Pancreas (tissue), 10 donors: ENCODE measurements around the gene ADORA2A. TPM values are rescaled to one million over a fixed set of nuclear protein-coding genes. Genes with fewer than 3 reads are reported as not detected.

Source experiments
- ATAC-seq, 4 donors: fragments of 200-7000 bp; cut with Tn5 transposase; one replicate each; pipeline versions ENCODE4 v1.8.0 to v1.9.1; 2020; ENCODE audit warnings: mild to moderate bottlenecking in 4 of 4, moderate library complexity in 4 of 4
- DNase-seq, 6 donors: peaks; one replicate each; pipeline ENCODE4 v3.0.0-alpha.2; 2020
- FAIRE-seq: peaks from 2 replicates; lab custom pipeline; 2012; peaks lifted over from hg19 to GRCh38; lab: Jason Lieb, UNC
- H3K27ac ChIP-seq, 4 donors: fragments of 200-600 bp; sonication (generic); 1 replicate in 3 of 4; 2 replicates in 1 of 4; pipeline versions ENCODE4 v1.5.0 to v1.8.0; 2020
- H3K27me3 ChIP-seq, 4 donors: fragments of 200-600 bp; one replicate each; pipeline ENCODE4 v1.8.0; 2021
- H3K36me3 ChIP-seq, 3 donors: fragments of 200-600 bp; sonication (generic) in 1 of 3; one replicate each; pipeline versions ENCODE4 v1.5.0 to v1.8.0; 2020 to 2021
- H3K4me1 ChIP-seq, 3 donors: fragments of 200-600 bp; one replicate each; pipeline ENCODE4 v1.8.0; 2021
- H3K4me3 ChIP-seq, 4 donors: fragments of 200-600 bp; sonication (generic) in 2 of 4; one replicate each; pipeline versions ENCODE4 v1.5.0 to v1.8.0; 2020 to 2021
- H3K9me3 ChIP-seq, 4 donors: fragments of 200-600 bp; one replicate each; pipeline ENCODE4 v1.8.0; 2021
- CTCF ChIP-seq, 4 donors: fragments of 200-600 bp; sonication (generic) in 3 of 4; IDR thresholded peaks; one replicate each; pipeline versions ENCODE4 v1.5.0 to v1.8.0; 2021; ENCODE audit warnings: antibody characterized with exemption in 4 of 4
- WGBS, 2 donors: extraction: QIAGEN DNeasy Blood & Tissue Kit; methylation state at CpG; one replicate each; pipeline ENCODE4 v1.1.7; 2013; 5-methylcytosine and 5-hydroxymethylcytosine counted together
- intact Hi-C, 3 donors: fragments of 100-400 bp; cut with DNase I; formaldehyde crosslinking; loops; one replicate each; pipeline versions ENCODE4 v1.11.1 to v1.14.2; 2022
- polyA plus RNA-seq, 2 donors: library from polyadenylated mRNA; stranded (reverse); fragments of 200-250 nt; gene quantifications; one replicate each; pipeline ENCODE4 v1.2.3, GENCODE V29; 2013
- total RNA-seq, 6 donors: library from RNA; stranded (reverse); fragmentation: NEBNext Ultra II Directional in 4 of 6; extraction: Animal tissue kit (Norgen Biotek cat#: 25700) in 4 of 6; gene quantifications; one replicate each; pipeline versions ENCODE4 v1.2.1 to v1.2.4, GENCODE V29; 2021 to 2023
- donor health status: healthy with polysubstance abuse.
- donor health status: DM: no; HTN: no; CAD: no; lungs with moderate emphysema.
- donor health status: DM: no; HTN: no; CAD: no.
- donor health status: control.
- donor health status: control.
- donor health status: Bipolar disorder and iron deficiency.
- donor health status: DM: yes; HTN: yes; CAD: no.
- donor health status: DM: no; HTN: no; CAD: no.
- donor health status: DM: no; HTN: no; CAD: no.
- donor health status: DM: yes; HTN: yes; CAD: no.

ADORA2A gene
- total and polyA plus RNA-seq, 8 donors = 0.85 to 10.4 (median 1.6) TPM

- no peak overlapping the region for H3K27ac ChIP-seq
- 74 to 76% methylated on average over 22 of the region's 22 CpGs for WGBS, 2 donors
- no peaks in the 10 kb centered on the region for H3K27me3 ChIP-seq
- no peak for FAIRE-seq
- no peak overlapping the region for H3K4me3 ChIP-seq
- peak in 2 of 6 donors; percentile 60 to 86 for DNase-seq
- TF ChIP-seq CTCF (IDR thresholded peaks at IDR 0.05) = no peak
- H3K9me3 ChIP-seq = no peaks in the 10 kb centered on the region
- H3K4me1 ChIP-seq = no peaks in the 10 kb centered on the region
- ATAC-seq = peak in 2 of 4 donors; percentile 4 to 54
- intact Hi-C loops = loop anchor here in 1 of 3 donors (5.0 kb wide), 1 partner anchor 88 kb away; no protein-coding TSS in a partner anchor
- no peaks in the 10 kb centered on the region for H3K36me3 ChIP-seq
Observed at GRCh38 chr22:24429411-24430365, 2.3 kb downstream of the ADORA2A start.

DNA sequence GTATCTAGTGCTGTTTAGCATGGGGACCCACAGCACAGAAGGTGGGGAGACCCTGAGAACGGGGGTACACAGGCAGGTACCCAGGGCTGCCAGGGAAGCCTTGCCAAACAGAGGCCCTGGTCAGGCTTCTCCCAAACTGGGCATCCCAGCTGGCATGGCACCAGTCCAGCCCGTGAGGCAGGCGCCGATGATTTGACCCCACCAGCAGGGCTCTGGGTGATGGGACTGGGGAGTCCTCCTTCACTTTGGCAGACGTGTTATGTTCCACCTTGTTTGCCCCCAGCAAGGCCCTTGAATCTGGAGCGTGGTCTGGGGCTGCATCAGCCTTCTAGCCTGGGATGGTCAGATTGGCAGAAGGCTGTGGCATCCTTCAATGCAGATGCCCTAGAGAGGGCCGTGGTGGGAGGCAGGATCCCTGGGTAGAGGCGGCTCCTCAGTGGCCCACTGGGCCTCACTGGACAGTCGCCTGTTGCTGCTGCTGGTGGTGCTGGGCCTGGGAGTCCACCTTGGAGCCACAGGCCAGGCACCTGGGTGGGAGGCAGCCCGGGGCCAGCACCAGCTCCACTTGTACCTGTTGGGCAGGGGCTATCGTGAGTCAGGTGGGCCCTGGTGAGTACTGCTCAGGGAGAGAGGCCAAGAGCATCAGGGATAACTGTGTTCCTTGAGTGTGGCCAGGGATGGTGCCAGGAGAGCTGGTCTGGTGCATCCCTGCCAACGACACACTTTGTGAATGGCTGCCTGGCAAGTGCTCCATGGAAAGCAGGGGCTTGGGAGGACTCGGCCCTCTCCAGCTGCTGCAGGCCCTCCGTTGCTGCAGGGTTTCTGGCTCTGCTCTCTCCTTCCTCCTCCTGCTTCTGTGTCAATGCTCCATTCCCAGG is 3.3 kb downstream of the ADORA2A start:
- Histone ChIP-seq H3K27me3 (no peaks in the 10 kb centered on the region), H3K4me3 (no peak overlapping the region), H3K4me1 (no peaks in the 10 kb centered on the region), H3K27ac (no peak overlapping the region), H3K9me3 (no peaks in the 10 kb centered on the region), H3K36me3 (no peaks in the 10 kb centered on the region)
- intact Hi-C loops = no loop called here
- no peak for FAIRE-seq
- 89 to 91% methylated on average over 14 of the region's 14 CpGs for WGBS, 2 donors
- ATAC-seq = no peak
- TF ChIP-seq CTCF (IDR thresholded peaks at IDR 0.05) = no peak
- peak in 2 of 6 donors; percentile 49 to 62 for DNase-seq

- Histone ChIP-seq H3K4me3 (no peak overlapping the region), H3K27ac (no peak overlapping the region), H3K36me3 (no peaks in the 10 kb centered on the region), H3K27me3 (no peaks in the 10 kb centered on the region), H3K4me1 (no peaks in the 10 kb centered on the region), H3K9me3 (no peaks in the 10 kb centered on the region)
- no peak for ATAC-seq
- no peak for FAIRE-seq
- intact Hi-C loops = no loop called here
- peak in 1 of 6 donors; percentile 37 for DNase-seq
- 85% methylated on average over 9 of the region's 9 CpGs for WGBS, 2 donors
- TF ChIP-seq CTCF (IDR thresholded peaks at IDR 0.05) = no peak
Observed at GRCh38 chr22:24431309-24432034, 4.1 kb downstream of the ADORA2A start.

- ATAC-seq = peak; percentile 13 to 48 (median 43)
- WGBS, 2 donors = 69 to 70% methylated on average over 17 of the region's 17 CpGs
- DNase-seq = peak in 3 of 6 donors; percentile 61 to 81 (median 61)
- intact Hi-C loops = no loop called here
- Histone ChIP-seq H3K9me3 (no peaks in the 10 kb centered on the region), H3K36me3 (no peaks in the 10 kb centered on the region), H3K4me3 (no peak overlapping the region), H3K4me1 (no peaks in the 10 kb centered on the region), H3K27ac (no peak overlapping the region), H3K27me3 (no peaks in the 10 kb centered on the region)
- FAIRE-seq = no peak
- TF ChIP-seq CTCF (IDR thresholded peaks at IDR 0.05) = no peak
Observed at GRCh38 chr22:24432059-24432853, 4.9 kb downstream of the ADORA2A start.
